ENCODE results near the gene TLN1. TPM values are rescaled to one million over a fixed set of nuclear protein-coding genes. Genes with fewer than 3 reads are reported as not detected.

TLN1 gene
- total and polyA plus RNA-seq, 2 of the 8 experiments (the other 6 are each of a cell fraction or from before 2014, with no cell fraction given), result 28.1 to 90.1 TPM

DNA sequence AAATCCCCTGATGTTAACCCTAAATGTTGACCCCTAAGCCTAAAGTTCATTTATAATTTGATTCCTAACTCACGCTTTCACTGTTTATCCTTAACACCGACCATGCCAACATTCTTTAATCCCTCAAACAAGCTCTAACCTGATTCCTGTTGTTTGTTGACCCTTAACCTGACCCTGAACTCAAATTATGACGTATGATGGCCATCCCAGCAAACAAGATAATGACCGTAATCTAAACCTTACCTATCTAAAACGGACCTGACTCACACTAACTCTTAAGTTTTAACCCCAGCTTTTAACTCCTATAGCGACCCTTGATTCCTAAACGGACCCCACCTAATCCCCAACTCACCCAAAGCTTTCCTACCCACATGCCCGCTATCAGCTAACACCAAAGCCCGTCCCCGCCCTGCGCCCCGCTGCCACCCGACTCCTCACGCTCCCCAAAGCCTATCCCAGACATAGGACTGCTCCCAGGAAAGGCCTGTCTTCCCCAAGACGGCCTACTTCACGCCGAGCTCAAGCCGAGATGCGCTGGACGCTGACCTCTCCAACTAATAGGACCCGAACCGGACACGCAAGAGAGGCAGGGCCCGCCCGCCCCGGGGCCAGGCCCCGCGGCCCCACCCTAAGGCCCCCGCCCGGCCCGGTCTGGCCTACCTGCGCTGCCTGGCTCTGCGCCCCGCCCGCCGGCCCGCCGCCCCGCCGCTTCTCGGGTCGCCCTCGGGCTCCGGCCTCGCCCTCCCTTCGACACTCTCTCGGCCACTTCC lies 395 bp downstream of the TLN1 start:
- H3K9ac ChIP-seq (replicated peaks in 1 of 4; ENCODE audit: extremely low read depth in 1 of 4, low read depth in 3 of 4, low read length in 3 of 4), result peak overlapping the region; percentile 55 to 85 (median 59)
- peak overlapping the region; percentile 28; the same call in 1 of the 2 replicates for H3K18ac ChIP-seq (ENCODE audit: extremely low read depth, low read length)
- peak overlapping the region; percentile 12 for H3K4ac ChIP-seq (replicated peaks; ENCODE audit: insufficient read length, low read depth, low read length)
- no peak overlapping the region for H2BK15ac ChIP-seq (ENCODE audit: low read length)
- TF ChIP-seq RBBP5 (IDR thresholded peaks at IDR 0.05; ENCODE audit: borderline replicate concordance, low read depth, low read length) (0 out of 2 replicates have a peak, but pooled peaks have one; percentile 1), BRCA1 (IDR thresholded peaks at IDR 0.05; ENCODE audit: low read depth, low read length) (no peak)
- no peak overlapping the region for H2BK120ac ChIP-seq (replicated peaks; ENCODE audit: low read depth, low read length)
- peak overlapping the region; percentile 92 to 94 for H3K4me2 ChIP-seq (ENCODE audit: insufficient read depth in 1 of 2, low read depth in 2 of 2, low read length in 2 of 2)
- H3K79me2 ChIP-seq (ENCODE audit: control insufficient read depth in 1 of 2, insufficient read depth in 2 of 2, low read length in 2 of 2), result peaks cover 2 to 53% of the 10 kb centered on the region in 2 experiments
- peaks cover 2 to 6% of the 10 kb centered on the region in 2 experiments for H4K20me1 ChIP-seq (replicated peaks in 1 of 2; ENCODE audit: control insufficient read depth in 1 of 2, insufficient read depth in 2 of 2, low read length in 2 of 2)
- 3% methylated on average over 23 of the region's 47 CpGs; no CpG with 5 or more reads in 1 of the 2 experiments for WGBS, 2 experiments (ENCODE audit: extremely low coverage in 1 of 2, insufficient coverage in 1 of 2, insufficient read length in 1 of 2, insufficient replicate concordance in 2 of 2, low coverage in 1 of 2, low lambda C conversion rate in 2 of 2, missing lambda C conversion rate in 1 of 2)
- FAIRE-seq, result no peak
- ChIA-PET POLR2A (ENCODE audit: partially characterized antibody) (interaction anchor here (1.0 to 11.1 kb wide), 19 partner anchors 10 to 104 kb away, joined by 3 to 158 read pairs (median 6); partner anchors contain the start of genes ARHGEF39, CCDC107, GBA2 and HINT2), CTCF (ENCODE audit: partially characterized antibody) (interaction anchor here (0.9 to 16.0 kb wide), 19 partner anchors 10 to 292 kb away, joined by 3 to 198 read pairs (median 5); partner anchors contain the start of genes ARHGEF39, CCDC107, GBA2 and MSMP)
- H2AFZ ChIP-seq (ENCODE audit: low read length), result no peak overlapping the region
- H3K14ac ChIP-seq (ENCODE audit: insufficient read length), result no peak overlapping the region
- peaks cover 15% of the 10 kb centered on the region; the same call in 1 of the 2 replicates for H3K23me2 ChIP-seq (ENCODE audit: low read depth, low read length)
- H3K23ac ChIP-seq (ENCODE audit: insufficient read length), result no peak overlapping the region
- peak overlapping the region; percentile 41 for H3K27ac ChIP-seq (ENCODE audit: low read depth, low read length)
- no peak overlapping the region for H4K91ac ChIP-seq (replicated peaks; ENCODE audit: insufficient read length, low read length)
- H3K4me3 ChIP-seq (ENCODE audit: extremely low read depth in 1 of 4, insufficient read depth in 2 of 4, low read depth in 3 of 4, low read length in 4 of 4), result peak overlapping the region; percentile 79 to 96 (median 90)
- H3K36me3 ChIP-seq (ENCODE audit: control insufficient read depth in 2 of 4, insufficient read depth in 4 of 4, low read length in 3 of 4), result peaks cover 0 to 16% (median 8%) of the 10 kb centered on the region in 4 experiments
- peaks cover 16% of the 10 kb centered on the region for H3K79me1 ChIP-seq (ENCODE audit: low read depth, low read length)
- no peaks in the 10 kb centered on the region for H3K9me3 ChIP-seq (ENCODE audit: insufficient read depth in 2 of 2, low read depth in 1 of 2, low read length in 1 of 2)
- no peak for DNase-seq (ENCODE audit: low read depth in 1 of 2, low spot score in 2 of 2)
- no peak overlapping the region for H2BK20ac ChIP-seq (ENCODE audit: low read length)
- H4K5ac ChIP-seq (ENCODE audit: insufficient read length, low read depth, low read length), result peak overlapping the region; percentile 19
- H3K4me1 ChIP-seq (replicated peaks in 1 of 4; ENCODE audit: control insufficient read depth in 3 of 4, insufficient read depth in 4 of 4, low read length in 3 of 4), result peaks cover 21 to 48% (median 32%) of the 10 kb centered on the region in 4 experiments
- H3K56ac ChIP-seq (replicated peaks; ENCODE audit: insufficient read length, low read depth, low read length), result peak overlapping the region; percentile 71
- H2BK5ac ChIP-seq (ENCODE audit: low read depth, low read length), result 0 out of 2 replicates have a peak overlapping the region, but pooled peaks have one; percentile 67
- H3K27me3 ChIP-seq (replicated peaks in 1 of 4; ENCODE audit: control insufficient read depth in 3 of 4, extremely low read depth in 1 of 4, insufficient read depth in 3 of 4, low read length in 3 of 4), result no peaks in the 10 kb centered on the region
- H2AK5ac ChIP-seq (ENCODE audit: low read depth, low read length), result no peak overlapping the region
- no peak overlapping the region for H2BK12ac ChIP-seq (ENCODE audit: low read depth, low read length)
- peak overlapping the region; percentile 82 for H4K8ac ChIP-seq (ENCODE audit: extremely low read depth, insufficient read depth, low read length)
